Activated CD4-positive, alpha-beta T cell treated with anti-CD3 and anti-CD28 coated beads, Interleukin-2, amount 50 U/mL, for 16 hours (primary cell): ENCODE results near the gene NUP210.

ENCODE experiments used
- DNase-seq: peaks from one replicate; pipeline ENCODE4 v3.0.0-alpha.2; 2020

NUP210 gene

GRCh38 chr3:13268961-13269441 is 151.1 kb downstream of the NUP210 start:
- DNase-seq = no peak

GRCh38 chr3:13268120-13268519 is 152.0 kb downstream of the NUP210 start:
- DNase-seq = no peak

- no peak for DNase-seq
Measured at GRCh38 chr3:13266651-13267362, 153.3 kb downstream of the NUP210 start.
